K562 (cell line): ENCODE measurements around the gene PAX5. TPM values are rescaled to one million over a fixed set of nuclear protein-coding genes. Genes with fewer than 3 reads are reported as not detected.

ENCODE experiments used
- ATAC-seq: fragments of 200-7000 bp; cut with Tn5 transposase; 3 replicates; pipeline ENCODE4 v1.9.1; 2020; ENCODE audit warnings: moderate library complexity
- BruUV-seq: library from RNA; stranded (reverse); fragments of 400-500 nt; replicated peaks from 2 replicates; lab custom pipeline; 2021; lab: Mats Ljungman, UMichigan
- CTCF ChIA-PET: fragments of 300-600 bp; formaldehyde crosslinking; extraction: SDS; loops from one replicate; lab custom pipeline; 2021; ENCODE audit warnings: low intra/inter-chr PET ratio; lab: Yijun Ruan, JAX
- POLR2A ChIA-PET: fragments of 300-600, 350-650 bp; sonication (Branson Sonifier 250); formaldehyde crosslinking; extraction: SDS; loops from one replicate; lab custom pipeline; 2021; ENCODE audit warnings: antibody characterized with exemption, inconsistent platforms; lab: Yijun Ruan, JAX
- DNase-seq, 4 experiments: peaks; one replicate each; pipeline versions ENCODE4 v3.0.0 to v3.0.0-alpha.2; 2011 to 2018; ENCODE audit warnings: low spot score in 3 of 4, mixed read lengths in 3 of 4; ENCODE audit errors: extremely low read depth in 1 of 4
- FAIRE-seq: peaks from 2 replicates; lab custom pipeline; 2011; peaks lifted over from hg19 to GRCh38; lab: Jason Lieb, UNC
- H2AFZ ChIP-seq: 2 replicates; pipeline ENCODE4 v1.6.0; 2011; ENCODE audit warnings: low read depth, low read length, control low read depth, inconsistent platforms
- H3K27ac ChIP-seq: fragments of 200-600 bp; 3 replicates; pipeline ENCODE4 v1.8.0; 2011; ENCODE audit warnings: low read depth, mild to moderate bottlenecking, control low read depth, inconsistent platforms, low read length, moderate library complexity, mixed read lengths; ENCODE audit errors: extremely low read depth
- H3K27me3 ChIP-seq, 2 experiments: fragments of 300-600 bp in 1 of 2; 2 replicates in 1 of 2; 3 replicates in 1 of 2; pipeline versions ENCODE4 v1.6.0 to v1.8.0; 2011; ENCODE audit warnings: inconsistent platforms in 2 of 2, low read length in 2 of 2, mild to moderate bottlenecking in 1 of 2, mixed read lengths in 1 of 2, moderate library complexity in 1 of 2; ENCODE audit not compliant: control insufficient read depth in 2 of 2, insufficient read depth in 2 of 2
- H3K36me3 ChIP-seq: fragments of 300-600 bp; 3 replicates; pipeline ENCODE4 v1.8.0; 2011; ENCODE audit warnings: mild to moderate bottlenecking, low read length, inconsistent platforms; ENCODE audit not compliant: control insufficient read depth, insufficient read depth
- H3K4me1 ChIP-seq, 2 experiments: fragments of 200-600 bp in 1 of 2; replicated peaks in 1 of 2; 2 replicates in 1 of 2; 3 replicates in 1 of 2; pipeline versions ENCODE4 v1.5.1 to v1.8.0; 2011; ENCODE audit warnings: inconsistent platforms in 2 of 2, low read length in 2 of 2, mild to moderate bottlenecking in 1 of 2, mixed read lengths in 1 of 2, moderate library complexity in 1 of 2; ENCODE audit not compliant: control insufficient read depth in 2 of 2, insufficient read depth in 2 of 2
- H3K4me2 ChIP-seq: 2 replicates; pipeline ENCODE4 v1.6.1; 2011; ENCODE audit warnings: low read length, control low read depth, inconsistent platforms, mixed read lengths; ENCODE audit not compliant: insufficient read depth
- H3K4me3 ChIP-seq: fragments of 200-600 bp; sonication (generic), shearing (Covaris generic); 2 replicates; pipeline ENCODE4 v1.5.1; 2016; ENCODE audit warnings: control low read depth, inconsistent platforms
- H3K79me2 ChIP-seq: fragments of 200-600 bp; 3 replicates; pipeline ENCODE4 v1.8.0; 2011; ENCODE audit warnings: low read length, inconsistent platforms; ENCODE audit not compliant: control insufficient read depth, insufficient read depth
- H3K9ac ChIP-seq, 2 experiments: 2 replicates each; pipeline versions ENCODE4 v1.6.0 to v1.6.1; 2011; ENCODE audit warnings: low read depth in 2 of 2, low read length in 2 of 2, control low read depth in 1 of 2, inconsistent platforms in 1 of 2, mild to moderate bottlenecking in 1 of 2, mixed read lengths in 1 of 2; ENCODE audit not compliant: insufficient read depth in 1 of 2
- H3K9me1 ChIP-seq: one replicate; pipeline ENCODE4 v1.6.0; 2011; ENCODE audit warnings: inconsistent platforms, mild to moderate bottlenecking, low read length, moderate library complexity; ENCODE audit not compliant: control insufficient read depth, insufficient read depth
- H3K9me3 ChIP-seq: replicated peaks from 2 replicates; pipeline ENCODE4 v1.5.1; 2011; ENCODE audit warnings: low read depth, low read length, inconsistent platforms; ENCODE audit not compliant: control insufficient read depth, insufficient read depth
- H4K20me1 ChIP-seq: replicated peaks from 2 replicates; pipeline ENCODE4 v1.6.1; 2011; ENCODE audit warnings: low read length, inconsistent platforms, mixed read lengths; ENCODE audit not compliant: control insufficient read depth, insufficient read depth
- FOXJ3 ChIP-seq: sonication (generic); formaldehyde crosslinking; IDR thresholded peaks from 2 replicates; pipeline ENCODE4 v1.4.0; 2020; ENCODE audit warnings: mild to moderate bottlenecking, missing genetic modification reagents
- HDAC6 ChIP-seq: IDR thresholded peaks from 2 replicates; pipeline ENCODE4 v1.6.1; 2012; ENCODE audit warnings: low read depth, mild to moderate bottlenecking, control low read depth, inconsistent platforms, low read length, moderate library complexity
- MBD1 ChIP-seq: fragments of 250-450 bp; sonication (Bioruptor Pico); IDR thresholded peaks from 2 replicates; pipeline ENCODE4 v1.8.0; 2022; ENCODE audit warnings: inconsistent platforms
- RBBP5 ChIP-seq: fragments of 200-600 bp; sonication (generic); IDR thresholded peaks from 2 replicates; pipeline ENCODE4 v1.6.1; 2012; ENCODE audit warnings: borderline replicate concordance, mild to moderate bottlenecking, low read length, control low read depth, inconsistent platforms; ENCODE audit not compliant: insufficient read depth, poor library complexity, severe bottlenecking
- SP2 ChIP-seq: IDR thresholded peaks from 2 replicates; pipeline ENCODE4 v1.6.1; 2011; ENCODE audit warnings: mild to moderate bottlenecking, low read depth, low read length, moderate library complexity; ENCODE audit not compliant: poor library complexity, severe bottlenecking; ENCODE audit errors: extremely low read depth
- TRIM28 ChIP-seq: fragments of 450-650 bp; IDR thresholded peaks from 2 replicates; pipeline ENCODE4 v1.6.1; 2017
- ZKSCAN3 ChIP-seq: fragments of 250-450 bp; sonication (Bioruptor Pico); IDR thresholded peaks from 2 replicates; pipeline ENCODE4 v1.4.0; 2020
- ZNF133 ChIP-seq: fragments of 250-450 bp; sonication (Bioruptor Pico); IDR thresholded peaks from 2 replicates; pipeline ENCODE4 v1.4.0; 2020; ENCODE audit warnings: mild to moderate bottlenecking
- ZNF134 ChIP-seq: fragments of 250-450 bp; sonication (Bioruptor Pico); conservative IDR thresholded peaks from 2 replicates; pipeline ENCODE4 v1.4.0; 2020
- ZNF146 ChIP-seq: IDR thresholded peaks from one replicate; pipeline ENCODE4 v1.6.1; 2018; ENCODE audit warnings: missing compliant biosample characterization; ENCODE audit not compliant: unreplicated experiment
- ZSCAN29 ChIP-seq: fragments of 450-650 bp; IDR thresholded peaks from 2 replicates; pipeline ENCODE4 v1.6.1; 2017
- WGBS: fragments of 100-300 bp; shearing (Covaris generic); methylation state at CpG from one replicate; pipeline ENCODE4 v1.1.6; 2016; ENCODE audit warnings: low coverage, mixed read lengths; ENCODE audit not compliant: insufficient coverage; ENCODE audit errors: missing lambda C conversion rate; 5-methylcytosine and 5-hydroxymethylcytosine counted together
- in situ Hi-C: fragments of 300-500 bp; cut with MboI; formaldehyde crosslinking; loops from 4 replicates; pipeline ENCODE4 v1.15.0; 2018; ENCODE audit warnings: inconsistent platforms, mixed read lengths
- intact Hi-C: fragments of 100-400 bp; cut with micrococcal nuclease; formaldehyde crosslinking; loops from 2 replicates; pipeline ENCODE4 v1.14.2; 2022
- polyA plus RNA-seq, 8 experiments: library from polyadenylated mRNA; depleted of rRNA in 4 of 8; stranded (reverse) in 5 of 8; unstranded in 3 of 8; fragments of >200 nt; fragmentation: Nextera tagmentation in 2 of 8; fragmentation: Illumina TruSeq in 1 of 8; extraction: Ambion mirVana in 2 of 8; extraction: Trizol in 1 of 8; gene quantifications; 2 replicates each; pipeline versions ENCODE4 v1.2.1 to v1.2.3, GENCODE V29; 2011 to 2014; ENCODE audit warnings: inconsistent platforms in 1 of 8, missing spikeins in 1 of 8
- total RNA-seq, 7 experiments: library from RNA; depleted of rRNA in 6 of 7; stranded (reverse); fragments of >200 nt in 6 of 7; fragmentation: Illumina TruSeq in 2 of 7; extraction: Trizol in 2 of 7; gene quantifications; 2 replicates each; pipeline versions ENCODE4 v1.2.1 to v1.2.3, GENCODE V29; 2011 to 2021; ENCODE audit warnings: low replicate concordance in 1 of 7

The PAX5 gene
- total and polyA plus RNA-seq, 9 of the 15 experiments (the other 6 are each of a cell fraction or from before 2014, with no cell fraction given), result 0.03 to 0.09 TPM; not detected in 7

- ChIA-PET POLR2A (no interaction called here), CTCF (no interaction called here)
- intact Hi-C loops, result no loop called here
- no peak for FAIRE-seq
- no peak for ATAC-seq
- no peaks in the 10 kb centered on the region for H3K79me2 ChIP-seq
- no peak overlapping the region for H3K4me3 ChIP-seq
- peaks cover 0 to 23% of the 10 kb centered on the region in 2 experiments; a peak in 2 of 5 replicates for H3K27me3 ChIP-seq
- no peak overlapping the region for H2AFZ ChIP-seq
- no peak overlapping the region for H3K4me2 ChIP-seq
- no peaks in the 10 kb centered on the region for H3K9me1 ChIP-seq
- H4K20me1 ChIP-seq, result no peaks in the 10 kb centered on the region
- in situ Hi-C loops, result no loop called here
- WGBS, result 0% methylated on average over 2 of the region's 2 CpGs
- H3K36me3 ChIP-seq, result no peaks in the 10 kb centered on the region
- H3K4me1 ChIP-seq, result no peaks in the 10 kb centered on the region
- TF ChIP-seq HDAC6, result no peak
- peak; percentile 9 for TF ChIP-seq ZNF146 (CRISPR knock-in tag)
- no peak overlapping the region for H3K27ac ChIP-seq
- DNase-seq, result no peak
- BruUV-seq, result no TSS peak
- no peak overlapping the region for H3K9ac ChIP-seq
- H3K9me3 ChIP-seq, result no peaks in the 10 kb centered on the region
These were observed 101.9 kb downstream of the PAX5 start for GRCh38 chr9:36932198-36932597.

- 0% methylated on average over 2 of the region's 4 CpGs for WGBS
- POLR2A ChIA-PET, result interaction anchor here (1.1 kb wide), 1 partner anchor 428 kb away, joined by 3 read pairs; no protein-coding TSS in a partner anchor
- Histone ChIP-seq H3K79me2 (no peaks in the 10 kb centered on the region), H4K20me1 (no peaks in the 10 kb centered on the region), H3K9me1 (no peaks in the 10 kb centered on the region), H3K4me2 (no peak overlapping the region), H3K4me3 (no peak overlapping the region), H3K27me3 (peaks cover 0 to 12% of the 10 kb centered on the region in 2 experiments; a peak in 2 of 5 replicates), H2AFZ (no peak overlapping the region), H3K9me3 (no peaks in the 10 kb centered on the region), H3K27ac (no peak overlapping the region), H3K9ac (no peak overlapping the region)
- DNase-seq, result no peak
- BruUV-seq, result no TSS peak
- no peak for ATAC-seq
- intact Hi-C loops, result no loop called here
- FAIRE-seq, result no peak
- TF ChIP-seq ZSCAN29, result no peak
- no peak for TF ChIP-seq RBBP5
- no peak for TF ChIP-seq SP2
- no peak for TF ChIP-seq ZKSCAN3 (CRISPR knock-in tag)
- no peak for TF ChIP-seq ZNF133
- no peak for TF ChIP-seq MBD1 (CRISPR knock-in tag)
- no peak for TF ChIP-seq TRIM28
- TF ChIP-seq FOXJ3, result no peak
- TF ChIP-seq ZNF134 (CRISPR knock-in tag), result no peak
- TF ChIP-seq, all 486 proteins: peak for 0
- CTCF ChIA-PET, result no interaction called here
- no peaks in the 10 kb centered on the region for H3K36me3 ChIP-seq
- in situ Hi-C loops, result no loop called here
- H3K4me1 ChIP-seq, result no peaks in the 10 kb centered on the region
These were observed 103.1 kb downstream of the PAX5 start for GRCh38 chr9:36930941-36931340.
